ENCODE data around the gene ACSL1.

- TF ChIP-seq CTCF (IDR thresholded peaks at IDR 0.05; ENCODE audit: poor library complexity) (no peak), EZH2 (IDR thresholded peaks at IDR 0.05; ENCODE audit: borderline replicate concordance) (no peak)
Measured at GRCh38 chr4:184804621-184805020, 21.1 kb downstream of the ACSL1 start.

Data from hepatocyte (in vitro differentiated cells).